ENCODE data around the gene NXPH4. TPM values are rescaled to one million over a fixed set of nuclear protein-coding genes. Genes with fewer than 3 reads are reported as not detected.

Gene NXPH4
- total RNA-seq, 1 experiment from 2014 or later: 20.3 TPM

- Histone ChIP-seq H3K79me2 (ENCODE audit: low read depth) (no peaks in the 10 kb centered on the region), H3K36me3 (ENCODE audit: low read depth) (no peaks in the 10 kb centered on the region), H3K4me2 (no peak overlapping the region), H3K27me3 (ENCODE audit: insufficient read depth, low read depth) (no peaks in the 10 kb centered on the region), H3K4me3 (no peak overlapping the region), H3K9me2 (ENCODE audit: insufficient read depth) (no peaks in the 10 kb centered on the region), H3K9me3 (ENCODE audit: insufficient read depth, low read depth) (no peaks in the 10 kb centered on the region), H2AFZ (no peak overlapping the region), H3K27ac (no peak overlapping the region), H3F3A (ENCODE audit: insufficient read depth, low read depth) (peaks cover 7% of the 10 kb centered on the region; the same call in 1 of the 2 replicates), H4K20me1 (ENCODE audit: insufficient read depth) (peaks cover 3% of the 10 kb centered on the region; the same call in 1 of the 2 replicates), H3K4me1 (replicated peaks; ENCODE audit: insufficient read depth) (peaks cover 15% of the 10 kb centered on the region)
- no TSS peak for BruUV-seq (replicated peaks)
- ChIA-PET CTCF (interaction anchor here (0.9 kb wide), 1 partner anchor 52 kb away, joined by 3 read pairs; the partner anchor contains the start of gene LRP1), POLR2A (ENCODE audit: unreplicated experiment) (no interaction called here)
- no peak for DNase-seq
- intact Hi-C loops (cut with micrococcal nuclease; ENCODE audit: unreplicated experiment): loop anchor here (5.0 to 10.0 kb wide), 2 partner anchors 63 to 345 kb away; no protein-coding TSS in a partner anchor
- TF ChIP-seq CTCF (conservative IDR thresholded peaks at IDR 0.05) (no peak), EZH2 (IDR thresholded peaks at IDR 0.05; ENCODE audit: low read depth) (no peak)
Observed at GRCh38 chr12:57179331-57180086, 37.1 kb upstream of the NXPH4 start.

GRCh38 chr12:57180321-57180989 is 36.1 kb upstream of the NXPH4 start:
- H3K9me3 ChIP-seq (ENCODE audit: insufficient read depth, low read depth): no peaks in the 10 kb centered on the region
- H3F3A ChIP-seq (ENCODE audit: insufficient read depth, low read depth): peaks cover 7% of the 10 kb centered on the region; the same call in 1 of the 2 replicates
- no peaks in the 10 kb centered on the region for H3K27me3 ChIP-seq (ENCODE audit: insufficient read depth, low read depth)
- H3K79me2 ChIP-seq (ENCODE audit: low read depth): no peaks in the 10 kb centered on the region
- H2AFZ ChIP-seq: no peak overlapping the region
- DNase-seq: no peak
- no peaks in the 10 kb centered on the region for H3K9me2 ChIP-seq (ENCODE audit: insufficient read depth)
- ChIA-PET POLR2A (ENCODE audit: unreplicated experiment) (no interaction called here), CTCF (interaction anchor here (0.9 to 1.0 kb wide), 2 partner anchors 52 to 63 kb away, joined by 3 read pairs; partner anchors contain the start of gene LRP1)
- no peak overlapping the region for H3K4me3 ChIP-seq
- H3K27ac ChIP-seq: no peak overlapping the region
- H3K36me3 ChIP-seq (ENCODE audit: low read depth): no peaks in the 10 kb centered on the region
- peaks cover 15% of the 10 kb centered on the region for H3K4me1 ChIP-seq (replicated peaks; ENCODE audit: insufficient read depth)
- intact Hi-C loops (cut with micrococcal nuclease; ENCODE audit: unreplicated experiment): loop anchor here (5.0 to 10.0 kb wide), 2 partner anchors 62 to 346 kb away; no protein-coding TSS in a partner anchor
- no TSS peak for BruUV-seq (replicated peaks)
- TF ChIP-seq CTCF (conservative IDR thresholded peaks at IDR 0.05) (no peak), EZH2 (IDR thresholded peaks at IDR 0.05; ENCODE audit: low read depth) (no peak)
- no peak overlapping the region for H3K4me2 ChIP-seq
- peaks cover 3% of the 10 kb centered on the region; the same call in 1 of the 2 replicates for H4K20me1 ChIP-seq (ENCODE audit: insufficient read depth)

- H3K36me3 ChIP-seq (ENCODE audit: low read depth): no peaks in the 10 kb centered on the region
- H3K27me3 ChIP-seq (ENCODE audit: insufficient read depth, low read depth): no peaks in the 10 kb centered on the region
- POLR2A ChIA-PET (ENCODE audit: unreplicated experiment): interaction anchor here (1.0 kb wide), 1 partner anchor 70 kb away, joined by 10 read pairs; the partner anchor contains the start of gene STAT6
- no peak for DNase-seq
- no peaks in the 10 kb centered on the region for H3K79me2 ChIP-seq (ENCODE audit: low read depth)
- CTCF ChIA-PET: interaction anchor here (1.0 kb wide), 2 partner anchors 52 to 64 kb away, joined by 3 read pairs; no protein-coding TSS in a partner anchor
- TF ChIP-seq CTCF (conservative IDR thresholded peaks at IDR 0.05) (no peak), EZH2 (IDR thresholded peaks at IDR 0.05; ENCODE audit: low read depth) (no peak)
- no peak overlapping the region for H3K4me3 ChIP-seq
- H4K20me1 ChIP-seq (ENCODE audit: insufficient read depth): peaks cover 3% of the 10 kb centered on the region; the same call in 1 of the 2 replicates
- no peak overlapping the region for H3K27ac ChIP-seq
- peaks cover 13% of the 10 kb centered on the region for H3K4me1 ChIP-seq (replicated peaks; ENCODE audit: insufficient read depth)
- no peak overlapping the region for H3K4me2 ChIP-seq
- H2AFZ ChIP-seq: no peak overlapping the region
- H3F3A ChIP-seq (ENCODE audit: insufficient read depth, low read depth): peaks cover 7% of the 10 kb centered on the region; the same call in 1 of the 2 replicates
- H3K9me2 ChIP-seq (ENCODE audit: insufficient read depth): no peaks in the 10 kb centered on the region
- BruUV-seq (replicated peaks): no TSS peak
- intact Hi-C loops (cut with micrococcal nuclease; ENCODE audit: unreplicated experiment): loop anchor here (5.0 to 10.0 kb wide), 2 partner anchors 61 to 346 kb away; no protein-coding TSS in a partner anchor
- H3K9me3 ChIP-seq (ENCODE audit: insufficient read depth, low read depth): no peaks in the 10 kb centered on the region
Observed at GRCh38 chr12:57181072-57181471, 35.5 kb upstream of the NXPH4 start.

Measured in PC-9 (cell line).